ENCODE data around the gene GFRA1. TPM values are rescaled to one million over a fixed set of nuclear protein-coding genes. Genes with fewer than 3 reads are reported as not detected.
A peak's percentile ranks its signal among the peaks of the same experiment; 100 is the strongest.

GFRA1 gene
- total and polyA plus RNA-seq, 2 of the 4 experiments (the other 2 are of a cell fraction), result 9.1 to 9.3 TPM

- H3K9me3 ChIP-seq (ENCODE audit: control insufficient read depth, insufficient read depth, low read length), result no peaks in the 10 kb centered on the region
- H4K91ac ChIP-seq (ENCODE audit: insufficient read depth, low read depth, low read length), result no peak overlapping the region
- no peak overlapping the region for H3K14ac ChIP-seq (replicated peaks; ENCODE audit: low read depth, low read length)
- no peak overlapping the region for H4K8ac ChIP-seq (ENCODE audit: low read depth in 2 of 2, low read length in 2 of 2)
- DNase-seq (peak; percentile 4), ATAC-seq (ENCODE audit: low read depth) (peak; percentile 22)
- BruUV-seq (replicated peaks), result no TSS peak
- no peaks in the 10 kb centered on the region; the same call in 1 of the 2 replicates for H3K4me1 ChIP-seq (ENCODE audit: control insufficient read depth, insufficient read depth, low read length)
- H2BK15ac ChIP-seq (ENCODE audit: low read depth, low read length), result no peak overlapping the region
- no peak overlapping the region for H2AK9ac ChIP-seq (replicated peaks; ENCODE audit: low read depth, low read length, poor library complexity)
- ChIA-PET POLR2A (ENCODE audit: unreplicated experiment) (interaction anchor here (0.6 kb wide), 1 partner anchor 8 kb away, joined by 3 read pairs; no protein-coding TSS in a partner anchor), CTCF (interaction anchor here (0.9 to 1.9 kb wide), 6 partner anchors 16 to 471 kb away, joined by 3 to 7 read pairs (median 3); no protein-coding TSS in a partner anchor)
- H3K56ac ChIP-seq (ENCODE audit: extremely low read depth, insufficient read depth, low read length), result no peak overlapping the region
- H3K4ac ChIP-seq (ENCODE audit: low read depth, low read length), result no peak overlapping the region
- in situ Hi-C loops (cut with MboI; ENCODE audit: low sequenced_read_pairs), result no loop called here
- no peak overlapping the region for H2AK5ac ChIP-seq (ENCODE audit: low read depth, low read length)
- H3K18ac ChIP-seq (ENCODE audit: low read depth, low read length), result no peak overlapping the region
- no peaks in the 10 kb centered on the region for H3K36me3 ChIP-seq (ENCODE audit: control insufficient read depth, insufficient read depth, low read length)
- no peaks in the 10 kb centered on the region for H3K79me1 ChIP-seq (ENCODE audit: low read depth in 1 of 2, low read length in 2 of 2)
- no peak overlapping the region for H3K23ac ChIP-seq (ENCODE audit: low read depth, low read length)
- H3K27ac ChIP-seq (ENCODE audit: insufficient read depth, low read length), result no peak overlapping the region
- H3K9ac ChIP-seq (ENCODE audit: low read depth, low read length), result no peak overlapping the region
- H2AFZ ChIP-seq (replicated peaks; ENCODE audit: low read length, poor library complexity), result peak overlapping the region; percentile 27
- intact Hi-C loops (cut with micrococcal nuclease), result loop anchor here (10.0 kb wide), 2 partner anchors 86 to 176 kb away; no protein-coding TSS in a partner anchor
- H3K27me3 ChIP-seq (ENCODE audit: control insufficient read depth, insufficient read depth, low read length), result peaks cover 50% of the 10 kb centered on the region
- no peak overlapping the region for H4K5ac ChIP-seq (ENCODE audit: low read depth, low read length)
- H2BK120ac ChIP-seq (ENCODE audit: low read depth, low read length), result no peak overlapping the region
- no peaks in the 10 kb centered on the region for H3K9me1 ChIP-seq (ENCODE audit: insufficient read depth, low read length)
- peak overlapping the region; percentile 86; the same call in 1 of the 2 replicates for H3K4me2 ChIP-seq (ENCODE audit: low read depth, low read length)
- peak overlapping the region; percentile 47 for H3K4me3 ChIP-seq (ENCODE audit: insufficient read depth, low read depth, low read length)
- dilution Hi-C loops (cut with HindIII; ENCODE audit: low sequenced_read_pairs, unreplicated experiment), result no loop called here
- TF ChIP-seq NFE2L2 (IDR thresholded peaks at IDR 0.05; ENCODE audit: low read depth, low read length), result no peak
- TF ChIP-seq RFX5 (IDR thresholded peaks at IDR 0.05; ENCODE audit: low read depth, low read length), result no peak
- no peak for TF ChIP-seq FOS (IDR thresholded peaks at IDR 0.05; ENCODE audit: low read depth, low read length)
- 20% methylated on average over 21 of the region's 73 CpGs; no CpG with 5 or more reads in 1 of the 2 experiments for WGBS, 2 experiments (ENCODE audit: extremely low coverage in 2 of 2, insufficient read length in 1 of 2)
- no peak overlapping the region for H2BK20ac ChIP-seq (ENCODE audit: low read depth, low read length)
- no peaks in the 10 kb centered on the region for H4K20me1 ChIP-seq (ENCODE audit: insufficient read depth, low read length)
- H2BK5ac ChIP-seq (ENCODE audit: low read depth, low read length, poor library complexity, severe bottlenecking), result no peak overlapping the region
Measured at GRCh38 chr10:116270771-116271592, 2.0 kb downstream of the GFRA1 start.
